Colonic mucosa (tissue), 4 donors: ENCODE results near the gene CCDC24. TPM values are rescaled to one million over a fixed set of nuclear protein-coding genes. Genes with fewer than 3 reads are reported as not detected.

Experiments used
- DNase-seq: peaks from one replicate; pipeline ENCODE4 v3.0.0-alpha.2; 2020
- H3K27ac ChIP-seq: fragments of 200-600 bp; one replicate; pipeline ENCODE4 v1.8.0; 2021
- H3K27me3 ChIP-seq: fragments of 200-600 bp; one replicate; pipeline ENCODE4 v1.8.0; 2021
- H3K36me3 ChIP-seq: fragments of 200-600 bp; one replicate; pipeline ENCODE4 v1.8.0; 2021
- H3K4me1 ChIP-seq: fragments of 200-600 bp; one replicate; pipeline ENCODE4 v1.8.0; 2021; ENCODE audit warnings: mild to moderate bottlenecking
- H3K4me3 ChIP-seq: fragments of 200-600 bp; one replicate; pipeline ENCODE4 v1.8.0; 2021
- H3K9ac ChIP-seq, 2 donors: one replicate each; pipeline ENCODE4 v1.7.0; 2013; ENCODE audit warnings: control low read depth in 2 of 2, low read depth in 2 of 2, low read length in 2 of 2
- H3K9me3 ChIP-seq: fragments of 200-600 bp; one replicate; pipeline ENCODE4 v1.8.0; 2021
- CTCF ChIP-seq: fragments of 200-600 bp; IDR thresholded peaks from one replicate; pipeline ENCODE4 v1.8.0; 2022; ENCODE audit warnings: antibody characterized with exemption, mild to moderate bottlenecking
- intact Hi-C: fragments of 100-400 bp; cut with DNase I; formaldehyde crosslinking; loops from one replicate; pipeline ENCODE4 v1.14.1; 2022
- total RNA-seq, 2 donors: library from RNA; stranded (reverse); fragmentation: NEBNext Ultra II Directional in 1 of 2; extraction: Animal tissue kit (Norgen Biotek cat#: 25700) in 1 of 2; gene quantifications; one replicate each; pipeline ENCODE4 v1.2.1, GENCODE V29; 2021
- donor health status: healthy.
- donor health status: DM: no; HTN: no; CAD: no.
- donor health status: DM: no; HTN: no; CAD: no.

Gene CCDC24
- total RNA-seq, 2 donors from 2014 or later: 20.3 to 24.6 TPM

GRCh38 chr1:43997295-43997999 is 6.0 kb downstream of the CCDC24 start:
- H3K36me3 ChIP-seq: no peaks in the 10 kb centered on the region
- peak overlapping the region; percentile 29 to 60 for H3K9ac ChIP-seq
- no peaks in the 10 kb centered on the region for H3K27me3 ChIP-seq
- peak overlapping the region; percentile 57 for H3K27ac ChIP-seq
- TF ChIP-seq CTCF: no peak
- no peaks in the 10 kb centered on the region for H3K4me1 ChIP-seq
- intact Hi-C loops: no loop called here
- DNase-seq: peak; percentile 51
- peak overlapping the region; percentile 23 for H3K4me3 ChIP-seq
- H3K9me3 ChIP-seq: no peaks in the 10 kb centered on the region

GRCh38 chr1:43998000-43998378 is 6.6 kb downstream of the CCDC24 start:
- peak overlapping the region; percentile 29 to 60 for H3K9ac ChIP-seq
- DNase-seq: no peak
- H3K36me3 ChIP-seq: no peaks in the 10 kb centered on the region
- H3K27me3 ChIP-seq: no peaks in the 10 kb centered on the region
- peak overlapping the region; percentile 57 for H3K27ac ChIP-seq
- peak overlapping the region; percentile 23 for H3K4me3 ChIP-seq
- H3K9me3 ChIP-seq: no peaks in the 10 kb centered on the region
- no peak for TF ChIP-seq CTCF
- intact Hi-C loops: no loop called here
- no peaks in the 10 kb centered on the region for H3K4me1 ChIP-seq

- Histone ChIP-seq H3K27me3 (no peaks in the 10 kb centered on the region), H3K9me3 (no peaks in the 10 kb centered on the region)
- intact Hi-C loops: no loop called here
These were observed 8.1 kb downstream of the CCDC24 start for GRCh38 chr1:43999455-43999854.

GRCh38 chr1:44000122-44000665 is 8.8 kb downstream of the CCDC24 start:
- H3K27ac ChIP-seq: no peak overlapping the region
- no peaks in the 10 kb centered on the region for H3K36me3 ChIP-seq
- TF ChIP-seq CTCF: no peak
- intact Hi-C loops: no loop called here
- no peaks in the 10 kb centered on the region for H3K4me1 ChIP-seq
- no peaks in the 10 kb centered on the region for H3K27me3 ChIP-seq
- H3K9me3 ChIP-seq: no peaks in the 10 kb centered on the region
- DNase-seq: no peak
- H3K4me3 ChIP-seq: no peak overlapping the region
- no peak overlapping the region for H3K9ac ChIP-seq

More at GRCh38 chr1:43999455-43999854, 8.1 kb downstream of the CCDC24 start:
- DNase-seq: no peak
- no peak for TF ChIP-seq CTCF
- Histone ChIP-seq H3K36me3 (no peaks in the 10 kb centered on the region), H3K27ac (no peak overlapping the region), H3K4me1 (no peaks in the 10 kb centered on the region), H3K9ac (no peak overlapping the region), H3K4me3 (no peak overlapping the region)

GRCh38 chr1:44002165-44002564 is 10.8 kb downstream of the CCDC24 start:
- Histone ChIP-seq H3K36me3 (no peaks in the 10 kb centered on the region), H3K9ac (no peak overlapping the region), H3K27ac (no peak overlapping the region), H3K9me3 (no peaks in the 10 kb centered on the region), H3K4me1 (no peaks in the 10 kb centered on the region), H3K4me3 (no peak overlapping the region), H3K27me3 (no peaks in the 10 kb centered on the region)
- intact Hi-C loops: no loop called here
- no peak for DNase-seq
- no peak for TF ChIP-seq CTCF
